Esophagus muscularis mucosa (tissue), 3 donors: Measurements from ENCODE around the gene SMIM33.
"Not testable (repeated sequence)": the region's sequence is repeated elsewhere in the genome, so short reads cannot be mapped to it uniquely, and the experiment has no call there.

ENCODE experiments used
- CTCF ChIP-seq, 3 experiments: fragments of 200-600 bp in 2 of 3; fragments of 450-650 bp in 1 of 3; sonication (generic) in 2 of 3; IDR thresholded peaks; one replicate each; pipeline ENCODE4 v1.5.1; 2017 to 2019; ENCODE audit warnings: antibody characterized with exemption in 3 of 3, mild to moderate bottlenecking in 2 of 3, moderate library complexity in 1 of 3
- POLR2A ChIP-seq: fragments of 450-650 bp; IDR thresholded peaks from one replicate; pipeline ENCODE4 v1.6.1; 2017; ENCODE audit warnings: antibody characterized with exemption, moderate library complexity, mild to moderate bottlenecking, low read depth

GRCh38 chr5:139478657-139479423 lies 8.0 kb downstream of the SMIM33 start:
- not testable (repeated sequence) for TF ChIP-seq CTCF (IDR thresholded peaks at IDR 0.05); POLR2A
